Epithelial cell of esophagus (primary cell): ENCODE measurements around the gene PLEKHB2.
"Not testable (repeated sequence)": the region's sequence is repeated elsewhere in the genome, so short reads cannot be mapped to it uniquely, and the experiment has no call there.

Source experiments
- DNase-seq: peaks from one replicate; pipeline ENCODE4 v3.0.0; 2010; ENCODE audit warnings: low read depth
- H3K4me3 ChIP-seq: 2 replicates; pipeline ENCODE4 v1.5.1; 2011; ENCODE audit warnings: mild to moderate bottlenecking, low read length, control low read depth
- TF ChIP-seq, protein P1 (sequence below): IDR thresholded peaks from 2 replicates; pipeline ENCODE4 v1.5.1; 2011; ENCODE audit warnings: low read depth, mild to moderate bottlenecking, low read length, control low read depth, inconsistent platforms; ENCODE audit not compliant: insufficient read depth; ENCODE audit errors: missing control alignments

PLEKHB2 gene

GRCh38 chr2:131146231-131146630 lies 41.1 kb downstream of the PLEKHB2 start:
- H3K4me3 ChIP-seq, result no peak overlapping the region
- DNase-seq, result no peak
- TF ChIP-seq, protein P1, sequence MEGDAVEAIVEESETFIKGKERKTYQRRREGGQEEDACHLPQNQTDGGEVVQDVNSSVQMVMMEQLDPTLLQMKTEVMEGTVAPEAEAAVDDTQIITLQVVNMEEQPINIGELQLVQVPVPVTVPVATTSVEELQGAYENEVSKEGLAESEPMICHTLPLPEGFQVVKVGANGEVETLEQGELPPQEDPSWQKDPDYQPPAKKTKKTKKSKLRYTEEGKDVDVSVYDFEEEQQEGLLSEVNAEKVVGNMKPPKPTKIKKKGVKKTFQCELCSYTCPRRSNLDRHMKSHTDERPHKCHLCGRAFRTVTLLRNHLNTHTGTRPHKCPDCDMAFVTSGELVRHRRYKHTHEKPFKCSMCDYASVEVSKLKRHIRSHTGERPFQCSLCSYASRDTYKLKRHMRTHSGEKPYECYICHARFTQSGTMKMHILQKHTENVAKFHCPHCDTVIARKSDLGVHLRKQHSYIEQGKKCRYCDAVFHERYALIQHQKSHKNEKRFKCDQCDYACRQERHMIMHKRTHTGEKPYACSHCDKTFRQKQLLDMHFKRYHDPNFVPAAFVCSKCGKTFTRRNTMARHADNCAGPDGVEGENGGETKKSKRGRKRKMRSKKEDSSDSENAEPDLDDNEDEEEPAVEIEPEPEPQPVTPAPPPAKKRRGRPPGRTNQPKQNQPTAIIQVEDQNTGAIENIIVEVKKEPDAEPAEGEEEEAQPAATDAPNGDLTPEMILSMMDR, result no peak

DNA sequence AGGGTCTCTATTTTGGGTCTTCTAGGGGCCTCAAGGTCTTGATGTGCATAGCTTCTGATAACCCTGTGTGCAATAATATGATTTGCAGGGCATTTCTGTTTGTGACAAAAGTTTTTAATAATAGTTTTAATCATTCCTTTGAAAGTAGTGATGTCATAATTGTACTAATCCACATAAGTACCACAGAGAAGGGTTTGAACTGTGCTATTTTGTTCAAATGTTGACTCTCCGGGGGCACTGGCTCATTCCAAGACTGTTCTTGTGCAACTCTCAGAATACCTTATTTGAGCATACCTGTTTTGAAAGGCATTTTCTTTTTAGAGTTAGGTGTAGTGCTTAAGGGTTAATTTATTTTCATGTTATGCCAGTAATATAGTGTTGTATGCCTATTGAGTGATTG lies 41.6 kb downstream of the PLEKHB2 start:
- no peak for DNase-seq
- TF ChIP-seq, protein P1, result no peak
- no peak overlapping the region for H3K4me3 ChIP-seq

DNA sequence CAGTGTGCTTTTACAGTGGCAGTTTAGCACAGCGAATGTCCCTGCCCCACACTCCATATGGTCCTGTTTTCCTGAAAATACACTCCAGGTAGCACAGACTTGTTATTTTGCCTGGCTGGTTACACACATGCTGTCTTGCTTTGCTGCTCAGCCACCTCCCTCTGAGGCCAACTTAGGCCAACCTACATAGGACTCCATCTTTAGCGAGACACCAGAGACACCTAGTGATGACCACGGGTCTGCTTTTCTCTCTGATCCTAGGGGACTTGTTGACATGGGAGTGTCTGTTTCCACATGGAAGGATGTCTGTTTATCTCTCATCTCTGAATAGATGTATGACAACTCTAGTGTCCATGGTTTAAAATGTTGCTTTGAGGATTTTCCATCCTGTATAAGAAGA lies 43.3 kb downstream of the PLEKHB2 start:
- TF ChIP-seq, protein P1, result no peak
- no peak overlapping the region for H3K4me3 ChIP-seq
- DNase-seq, result no peak

DNA sequence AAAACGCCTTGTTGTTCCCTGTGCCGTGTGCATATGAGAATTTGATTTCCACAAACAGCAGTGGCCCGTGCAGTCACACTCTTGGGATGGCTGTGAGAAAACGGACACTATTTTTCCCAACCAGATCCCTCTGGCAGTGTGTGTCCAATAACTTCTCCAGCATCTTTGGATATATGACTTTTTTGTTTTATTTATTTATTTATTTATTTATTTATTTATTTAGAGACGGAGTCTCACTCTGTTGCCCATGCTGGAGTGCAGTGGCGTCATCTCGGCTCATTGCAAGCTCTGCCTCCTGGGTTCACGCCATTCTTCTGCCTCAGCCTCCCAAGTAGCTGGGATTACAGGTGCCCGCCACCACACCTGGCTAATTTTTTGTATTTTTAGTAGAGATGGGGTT lies 45.0 kb downstream of the PLEKHB2 start:
- DNase-seq, H3K4me3 ChIP-seq: not testable (repeated sequence)

DNA sequence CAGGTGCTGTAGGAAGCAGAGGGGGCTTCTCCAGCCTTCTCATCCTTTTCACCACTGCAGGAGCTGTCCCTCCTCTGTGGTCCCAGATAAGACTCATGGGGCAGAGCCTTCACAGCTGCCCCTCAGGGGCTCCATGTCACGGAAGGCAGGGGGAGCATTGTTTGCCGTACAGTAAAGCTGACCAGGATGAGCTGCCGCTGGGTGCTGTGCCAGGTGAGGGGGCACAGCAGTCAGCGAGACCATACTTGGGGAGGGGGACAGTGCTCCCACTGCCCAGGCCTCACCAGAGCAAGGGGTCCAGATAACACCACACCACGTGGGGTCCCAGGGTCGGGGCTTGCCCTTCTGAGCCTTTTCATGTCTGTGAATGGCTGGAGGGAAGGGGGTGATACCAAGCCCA lies 46.3 kb downstream of the PLEKHB2 start:
- no peak overlapping the region for H3K4me3 ChIP-seq
- TF ChIP-seq, protein P1, result no peak
- no peak for DNase-seq

DNA sequence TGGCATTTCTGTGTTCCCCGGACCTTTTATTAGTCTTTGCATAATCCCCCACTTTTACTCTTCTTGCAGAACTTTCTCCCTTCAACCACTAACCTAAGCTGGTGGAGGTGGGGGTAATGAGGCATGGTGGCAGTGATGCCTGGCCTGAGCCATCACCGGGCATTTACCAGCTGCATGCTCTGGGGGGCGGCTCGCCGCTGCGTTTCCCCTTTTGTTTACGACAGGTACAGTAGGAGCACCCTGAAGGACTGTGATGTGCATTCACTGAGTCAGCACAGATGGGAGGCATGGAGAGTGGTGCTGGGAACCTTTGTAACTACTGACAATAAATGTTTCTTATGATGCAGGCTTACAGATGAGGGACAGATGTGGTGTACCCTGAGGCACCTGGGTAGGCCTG lies 46.9 kb downstream of the PLEKHB2 start:
- TF ChIP-seq, protein P1, result no peak
- H3K4me3 ChIP-seq, result no peak overlapping the region
- no peak for DNase-seq

DNA sequence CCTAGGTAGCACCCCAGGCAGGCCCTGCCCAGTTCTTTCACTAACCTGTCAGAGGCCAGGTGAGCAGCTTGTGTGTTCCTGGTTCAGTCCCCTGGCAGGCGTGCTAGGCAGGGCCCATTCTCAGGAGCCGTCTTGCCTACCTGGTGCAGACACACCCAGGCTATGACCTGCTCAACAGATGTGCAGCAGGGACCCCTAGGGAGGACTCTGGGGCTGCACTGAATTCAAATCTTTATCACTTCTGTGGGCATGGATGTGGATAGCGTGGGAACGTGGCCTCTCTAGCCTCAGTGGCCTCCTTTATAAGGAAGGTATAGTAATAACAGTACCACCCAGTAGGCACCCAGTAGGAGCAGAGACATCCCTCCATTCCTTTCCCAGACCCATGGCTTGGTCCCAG lies 48.4 kb downstream of the PLEKHB2 start:
- DNase-seq, result no peak
- TF ChIP-seq, protein P1, result no peak
- no peak overlapping the region for H3K4me3 ChIP-seq
